H9 (cell line): ENCODE results near the gene DCST1. TPM values are rescaled to one million over a fixed set of nuclear protein-coding genes. Genes with fewer than 3 reads are reported as not detected.
A peak's percentile ranks its signal among the peaks of the same experiment; 100 is the strongest.

Experiments used
- DNase-seq: peaks from one replicate; pipeline ENCODE4 v3.0.0-alpha.2; 2017
- H2AFZ ChIP-seq: one replicate; pipeline ENCODE4 v1.6.1; 2013; ENCODE audit warnings: mild to moderate bottlenecking, low read length, control low read depth, moderate library complexity
- H2AK5ac ChIP-seq: 2 replicates; pipeline ENCODE4 v1.6.1; 2013; ENCODE audit warnings: low read length, control low read depth, mixed read lengths; ENCODE audit not compliant: insufficient read length
- H2BK120ac ChIP-seq: one replicate; pipeline ENCODE4 v1.6.1; 2013; ENCODE audit warnings: low read depth, mild to moderate bottlenecking, low read length, control low read depth, inconsistent platforms; ENCODE audit not compliant: poor library complexity, severe bottlenecking
- H2BK12ac ChIP-seq: 2 replicates; pipeline ENCODE4 v1.6.1; 2013; ENCODE audit warnings: low read length, control low read depth, mixed read lengths, low read depth; ENCODE audit not compliant: insufficient read length
- H2BK15ac ChIP-seq: 2 replicates; pipeline ENCODE4 v1.6.1; 2013; ENCODE audit warnings: low read depth, low read length, control low read depth
- H2BK20ac ChIP-seq: one replicate; pipeline ENCODE4 v1.6.1; 2013; ENCODE audit warnings: low read depth, mild to moderate bottlenecking, low read length, control low read depth, inconsistent platforms; ENCODE audit not compliant: poor library complexity, severe bottlenecking
- H2BK5ac ChIP-seq: 2 replicates; pipeline ENCODE4 v1.6.1; 2013; ENCODE audit warnings: low read length, control low read depth, mixed read lengths; ENCODE audit not compliant: insufficient read length
- H3K14ac ChIP-seq: 2 replicates; pipeline ENCODE4 v1.6.1; 2013; ENCODE audit warnings: low read length, control low read depth; ENCODE audit not compliant: insufficient read depth
- H3K18ac ChIP-seq: 2 replicates; pipeline ENCODE4 v1.6.1; 2013; ENCODE audit warnings: low read depth, mild to moderate bottlenecking, mixed read lengths, low read length, control low read depth; ENCODE audit not compliant: insufficient read length
- H3K23ac ChIP-seq: 2 replicates; pipeline ENCODE4 v1.6.1; 2013; ENCODE audit warnings: low read length, control low read depth, mixed read lengths, low read depth; ENCODE audit not compliant: insufficient read length
- H3K23me2 ChIP-seq: 2 replicates; pipeline ENCODE4 v1.6.1; 2013; ENCODE audit warnings: low read depth, mild to moderate bottlenecking, mixed read lengths, low read length, control low read depth; ENCODE audit not compliant: insufficient read length, poor library complexity, severe bottlenecking
- H3K27ac ChIP-seq: 2 replicates; pipeline ENCODE4 v1.5.1; 2013; ENCODE audit warnings: low read length, control low read depth, mixed read lengths, low read depth; ENCODE audit not compliant: insufficient read length
- H3K27me3 ChIP-seq: 2 replicates; pipeline ENCODE4 v1.6.1; 2013; ENCODE audit warnings: low read length, control low read depth, inconsistent platforms; ENCODE audit not compliant: insufficient read depth
- H3K4ac ChIP-seq: 2 replicates; pipeline ENCODE4 v1.6.1; 2013; ENCODE audit warnings: low read depth, mild to moderate bottlenecking, control low read depth, inconsistent platforms, low read length, moderate library complexity
- H3K4me1 ChIP-seq: 2 replicates; pipeline ENCODE4 v1.6.1; 2013; ENCODE audit warnings: low read length, control low read depth, inconsistent platforms; ENCODE audit not compliant: insufficient read depth
- H3K4me2 ChIP-seq: 2 replicates; pipeline ENCODE4 v1.6.1; 2013; ENCODE audit warnings: low read length, control low read depth, mixed read lengths; ENCODE audit not compliant: insufficient read length, insufficient read depth
- H3K56ac ChIP-seq: 2 replicates; pipeline ENCODE4 v1.6.1; 2013; ENCODE audit warnings: low read depth, mild to moderate bottlenecking, mixed read lengths, low read length, control low read depth; ENCODE audit not compliant: insufficient read length
- H3K79me1 ChIP-seq: 2 replicates; pipeline ENCODE4 v1.6.1; 2013; ENCODE audit warnings: low read depth, mild to moderate bottlenecking, moderate library complexity, low read length, control low read depth, inconsistent platforms; ENCODE audit not compliant: insufficient read depth, poor library complexity, severe bottlenecking
- H3K79me2 ChIP-seq: 2 replicates; pipeline ENCODE4 v1.6.1; 2013; ENCODE audit warnings: low read length, control low read depth, inconsistent platforms; ENCODE audit not compliant: insufficient read depth
- H3K9ac ChIP-seq: 2 replicates; pipeline ENCODE4 v1.6.1; 2013; ENCODE audit warnings: low read length, control low read depth, mixed read lengths; ENCODE audit not compliant: insufficient read length; ENCODE audit errors: extremely low read depth
- H3K9me3 ChIP-seq: one replicate; pipeline ENCODE4 v1.6.1; 2013; ENCODE audit warnings: low read depth, low read length, inconsistent platforms; ENCODE audit not compliant: control insufficient read depth
- H3T11ph ChIP-seq: one replicate; pipeline ENCODE4 v1.6.1; 2013; ENCODE audit warnings: mild to moderate bottlenecking, low read length, control low read depth, inconsistent platforms
- H4K20me1 ChIP-seq: one replicate; pipeline ENCODE4 v1.6.1; 2013; ENCODE audit not compliant: control insufficient read depth, insufficient read length, insufficient read depth
- H4K5ac ChIP-seq: 2 replicates; pipeline ENCODE4 v1.6.1; 2013; ENCODE audit warnings: low read depth, mild to moderate bottlenecking, mixed read lengths, low read length, control low read depth; ENCODE audit not compliant: insufficient read length
- H4K8ac ChIP-seq: replicated peaks from 2 replicates; pipeline ENCODE4 v1.6.1; 2013; ENCODE audit warnings: low read length, control low read depth, mixed read lengths, low read depth; ENCODE audit not compliant: insufficient read length
- H4K91ac ChIP-seq: 2 replicates; pipeline ENCODE4 v1.6.1; 2013; ENCODE audit warnings: low read depth, mild to moderate bottlenecking, moderate library complexity, mixed read lengths, low read length, control low read depth; ENCODE audit not compliant: insufficient read length
- H3K27ac Mint-ChIP-seq, 3 experiments: 2 replicates in 2 of 3; 3 replicates in 1 of 3; pipeline ENCODE4 v1.8.0; 2020 to 2021; ENCODE audit warnings: mixed read lengths in 3 of 3, mild to moderate bottlenecking in 1 of 3, moderate library complexity in 1 of 3
- H3K27me3 Mint-ChIP-seq: 2 replicates; pipeline ENCODE4 v1.8.0; 2021; ENCODE audit warnings: low read depth, mild to moderate bottlenecking, moderate library complexity, mixed read lengths
- H3K36me3 Mint-ChIP-seq, 3 experiments: 2 replicates in 2 of 3; 3 replicates in 1 of 3; pipeline ENCODE4 v1.8.0; 2020 to 2021; ENCODE audit warnings: low read depth in 3 of 3, mixed read lengths in 3 of 3; ENCODE audit not compliant: insufficient read depth in 1 of 3
- H3K4me1 Mint-ChIP-seq, 2 experiments: 2 replicates each; pipeline ENCODE4 v1.8.0; 2020; ENCODE audit warnings: mixed read lengths in 2 of 2
- H3K4me3 Mint-ChIP-seq, 2 experiments: 2 replicates in 1 of 2; 3 replicates in 1 of 2; pipeline ENCODE4 v1.8.0; 2020 to 2021; ENCODE audit warnings: mild to moderate bottlenecking in 2 of 2, mixed read lengths in 2 of 2, moderate library complexity in 1 of 2
- H3K9me3 Mint-ChIP-seq, 2 experiments: 2 replicates in 1 of 2; 3 replicates in 1 of 2; pipeline ENCODE4 v1.8.0; 2020; ENCODE audit warnings: mild to moderate bottlenecking in 2 of 2, mixed read lengths in 2 of 2, moderate library complexity in 1 of 2
- CTCF ChIP-seq: fragments of 200-600 bp; sonication (generic); conservative IDR thresholded peaks from 3 replicates; pipeline ENCODE4 v1.8.0; 2021; ENCODE audit warnings: antibody characterized with exemption, mild to moderate bottlenecking
- WGBS: extraction: QIAGEN DNeasy Blood & Tissue Kit; methylation state at CpG from one replicate; pipeline ENCODE4 v1.1.7; 2013; ENCODE audit warnings: missing lambda C conversion rate, low lambda C conversion rate, mixed read lengths; ENCODE audit not compliant: insufficient read length; ENCODE audit errors: extremely low coverage; 5-methylcytosine and 5-hydroxymethylcytosine counted together
- total RNA-seq: library from RNA; stranded (reverse); gene quantifications from 2 replicates; pipeline ENCODE4 v1.2.1, GENCODE V29; 2021

The DCST1 gene
- total RNA-seq, 1 experiment from 2014 or later: not detected

- no peak for DNase-seq
- no peaks in the 10 kb centered on the region for H3K4me1 ChIP-seq
- no peak overlapping the region for H3K27ac ChIP-seq
- no peak overlapping the region for H2BK120ac ChIP-seq
- TF ChIP-seq CTCF: no peak
- no peaks in the 10 kb centered on the region for H3K27me3 Mint-ChIP-seq
- peaks cover 9% of the 10 kb centered on the region; the same call in 1 of the 2 replicates for H3K79me2 ChIP-seq
- H3K27ac Mint-ChIP-seq: no peak overlapping the region
- no peak overlapping the region for H3K56ac ChIP-seq
- H3K23me2 ChIP-seq: peaks cover 8% of the 10 kb centered on the region
- no peak overlapping the region for H4K5ac ChIP-seq
- H2BK20ac ChIP-seq: no peak overlapping the region
- H3K18ac ChIP-seq: no peak overlapping the region
- H3T11ph ChIP-seq: no peak overlapping the region
- H3K9me3 ChIP-seq: no peaks in the 10 kb centered on the region
- H3K23ac ChIP-seq: no peak overlapping the region
- no peak overlapping the region for H3K4ac ChIP-seq
- 0 out of 5 replicates have a peak overlapping the region, but pooled peaks of 1 of the 2 experiments have one; percentile 42 for H3K4me3 Mint-ChIP-seq
- no peak overlapping the region for H2BK15ac ChIP-seq
- WGBS: no CpG with 5 or more reads among the region's 6 CpGs
- H2AFZ ChIP-seq: no peak overlapping the region
- H3K27me3 ChIP-seq: no peaks in the 10 kb centered on the region
- peaks cover 36 to 61% (median 47%) of the 10 kb centered on the region in 3 experiments for H3K36me3 Mint-ChIP-seq
- H2BK12ac ChIP-seq: no peak overlapping the region
- H4K8ac ChIP-seq: no peak overlapping the region
- no peaks in the 10 kb centered on the region for H4K20me1 ChIP-seq
- peaks cover 8 to 12% of the 10 kb centered on the region in 2 experiments; a peak in 3 of 4 replicates for H3K4me1 Mint-ChIP-seq
- no peak overlapping the region for H2AK5ac ChIP-seq
- H3K14ac ChIP-seq: no peak overlapping the region
- H3K79me1 ChIP-seq: peaks cover 2% of the 10 kb centered on the region
- no peak overlapping the region for H4K91ac ChIP-seq
- no peak overlapping the region for H3K9ac ChIP-seq
- no peaks in the 10 kb centered on the region for H3K9me3 Mint-ChIP-seq
- no peak overlapping the region for H2BK5ac ChIP-seq
- H3K4me2 ChIP-seq: no peak overlapping the region
Measured at GRCh38 chr1:154987326-154987725, 46.3 kb upstream of the DCST1 start.
